Smooth muscle cell (in vitro differentiated cells): ENCODE measurements around the gene FGF9. TPM values are rescaled to one million over a fixed set of nuclear protein-coding genes. Genes with fewer than 3 reads are reported as not detected.

Source experiments
- DNase-seq: peaks from one replicate; lab custom pipeline; 2025; ENCODE audit not compliant: unreplicated experiment; lab: John Stamatoyannopoulos, UW
- H2AFZ ChIP-seq: fragments of 200-600 bp; sonication (generic); 2 replicates; pipeline ENCODE4 v1.6.0; 2016; ENCODE audit warnings: antibody characterized with exemption, low read depth, mild to moderate bottlenecking
- H3F3A ChIP-seq: fragments of 200-600 bp; sonication (generic); 2 replicates; pipeline ENCODE4 v1.6.0; 2017; ENCODE audit warnings: antibody characterized with exemption, low read depth
- H3K27ac ChIP-seq: fragments of 200-600 bp; sonication (generic); 2 replicates; pipeline ENCODE4 v1.5.1; 2016; ENCODE audit warnings: low read depth, mild to moderate bottlenecking
- H3K27me3 ChIP-seq: fragments of 200-600 bp; sonication (generic); 2 replicates; pipeline ENCODE4 v1.6.1; 2016; ENCODE audit warnings: low read depth, mild to moderate bottlenecking
- H3K36me3 ChIP-seq: fragments of 200-600 bp; sonication (generic); 2 replicates; pipeline ENCODE4 v1.5.1; 2016; ENCODE audit warnings: low read depth
- H3K4me1 ChIP-seq: fragments of 200-600 bp; sonication (generic); 2 replicates; pipeline ENCODE4 v1.5.1; 2016; ENCODE audit warnings: low read depth
- H3K4me2 ChIP-seq: fragments of 200-600 bp; sonication (generic); 2 replicates; pipeline ENCODE4 v1.6.0; 2016; ENCODE audit warnings: mild to moderate bottlenecking
- H3K4me3 ChIP-seq: fragments of 200-600 bp; sonication (generic); 2 replicates; pipeline ENCODE4 v1.5.1; 2016; ENCODE audit warnings: mild to moderate bottlenecking
- H3K79me2 ChIP-seq: fragments of 200-600 bp; sonication (generic); 2 replicates; pipeline ENCODE4 v1.6.0; 2016; ENCODE audit warnings: low read depth, mild to moderate bottlenecking
- H3K9ac ChIP-seq: fragments of 200-600 bp; sonication (generic); 2 replicates; pipeline ENCODE4 v1.6.0; 2016; ENCODE audit warnings: low read depth
- H3K9me3 ChIP-seq: fragments of 200-600 bp; sonication (generic); replicated peaks from 2 replicates; pipeline ENCODE4 v1.5.1; 2016; ENCODE audit warnings: low read depth
- H4K20me1 ChIP-seq: fragments of 200-600 bp; sonication (generic); 2 replicates; pipeline ENCODE4 v1.6.0; 2016; ENCODE audit warnings: low read depth
- WGBS: methylation state at CpG from one replicate; pipeline ENCODE4 v1.1.7; 2016; ENCODE audit warnings: low lambda C conversion rate; 5-methylcytosine and 5-hydroxymethylcytosine counted together
- polyA plus RNA-seq: library from polyadenylated mRNA; unstranded; fragments of >200 nt; fragmentation: Nextera tagmentation; extraction: Ambion mirVana; gene quantifications from 2 replicates; pipeline ENCODE4 v1.2.1, GENCODE V29; 2016
- total RNA-seq: library from RNA; depleted of rRNA; stranded (reverse); fragments of >200 nt; gene quantifications from 2 replicates; pipeline ENCODE4 v1.2.3, GENCODE V29; 2014
- TF ChIP-seq, protein P1 (sequence below): fragments of 200-600 bp; sonication (generic); IDR thresholded peaks from 2 replicates; pipeline ENCODE4 v1.5.1; 2017; ENCODE audit warnings: borderline replicate concordance, mild to moderate bottlenecking, antibody characterized with exemption; ENCODE audit not compliant: insufficient read depth, poor library complexity, severe bottlenecking

Gene FGF9
- total and polyA plus RNA-seq, 2 experiments from 2014 or later = 0.56 TPM; not detected in 1

DNA sequence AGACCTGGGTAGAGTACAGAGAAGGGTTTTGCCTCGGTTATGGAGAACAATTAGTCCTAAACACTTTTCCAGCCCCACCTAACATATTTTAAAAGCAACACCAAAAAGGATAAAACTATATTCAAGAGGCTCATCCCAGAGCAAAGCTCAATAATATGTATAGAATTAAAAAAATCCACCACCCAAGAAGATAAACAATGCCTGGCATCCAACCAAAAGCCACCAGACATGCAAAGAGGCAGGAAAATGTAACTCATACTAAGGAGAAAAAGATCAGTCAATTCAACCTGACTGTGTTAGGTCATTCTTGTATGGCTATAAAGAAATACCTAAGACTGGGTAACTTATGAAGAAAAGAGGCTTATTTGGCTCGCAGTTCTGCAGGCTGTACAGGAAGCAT, 39.3 kb downstream of the FGF9 start:
- no peak overlapping the region for H3K4me3 ChIP-seq
- H4K20me1 ChIP-seq = no peaks in the 10 kb centered on the region
- H3K9ac ChIP-seq = no peak overlapping the region
- H3F3A ChIP-seq = no peaks in the 10 kb centered on the region
- no peak overlapping the region for H2AFZ ChIP-seq
- WGBS = 88% methylated on average over 2 of the region's 2 CpGs
- H3K27ac ChIP-seq = no peak overlapping the region
- no peaks in the 10 kb centered on the region for H3K9me3 ChIP-seq
- TF ChIP-seq, protein P1, sequence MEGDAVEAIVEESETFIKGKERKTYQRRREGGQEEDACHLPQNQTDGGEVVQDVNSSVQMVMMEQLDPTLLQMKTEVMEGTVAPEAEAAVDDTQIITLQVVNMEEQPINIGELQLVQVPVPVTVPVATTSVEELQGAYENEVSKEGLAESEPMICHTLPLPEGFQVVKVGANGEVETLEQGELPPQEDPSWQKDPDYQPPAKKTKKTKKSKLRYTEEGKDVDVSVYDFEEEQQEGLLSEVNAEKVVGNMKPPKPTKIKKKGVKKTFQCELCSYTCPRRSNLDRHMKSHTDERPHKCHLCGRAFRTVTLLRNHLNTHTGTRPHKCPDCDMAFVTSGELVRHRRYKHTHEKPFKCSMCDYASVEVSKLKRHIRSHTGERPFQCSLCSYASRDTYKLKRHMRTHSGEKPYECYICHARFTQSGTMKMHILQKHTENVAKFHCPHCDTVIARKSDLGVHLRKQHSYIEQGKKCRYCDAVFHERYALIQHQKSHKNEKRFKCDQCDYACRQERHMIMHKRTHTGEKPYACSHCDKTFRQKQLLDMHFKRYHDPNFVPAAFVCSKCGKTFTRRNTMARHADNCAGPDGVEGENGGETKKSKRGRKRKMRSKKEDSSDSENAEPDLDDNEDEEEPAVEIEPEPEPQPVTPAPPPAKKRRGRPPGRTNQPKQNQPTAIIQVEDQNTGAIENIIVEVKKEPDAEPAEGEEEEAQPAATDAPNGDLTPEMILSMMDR = no peak
- no peak overlapping the region for H3K4me2 ChIP-seq
- H3K79me2 ChIP-seq = no peaks in the 10 kb centered on the region
- no peaks in the 10 kb centered on the region for H3K27me3 ChIP-seq
- no peaks in the 10 kb centered on the region for H3K4me1 ChIP-seq
- DNase-seq = no peak
- no peaks in the 10 kb centered on the region for H3K36me3 ChIP-seq

DNA sequence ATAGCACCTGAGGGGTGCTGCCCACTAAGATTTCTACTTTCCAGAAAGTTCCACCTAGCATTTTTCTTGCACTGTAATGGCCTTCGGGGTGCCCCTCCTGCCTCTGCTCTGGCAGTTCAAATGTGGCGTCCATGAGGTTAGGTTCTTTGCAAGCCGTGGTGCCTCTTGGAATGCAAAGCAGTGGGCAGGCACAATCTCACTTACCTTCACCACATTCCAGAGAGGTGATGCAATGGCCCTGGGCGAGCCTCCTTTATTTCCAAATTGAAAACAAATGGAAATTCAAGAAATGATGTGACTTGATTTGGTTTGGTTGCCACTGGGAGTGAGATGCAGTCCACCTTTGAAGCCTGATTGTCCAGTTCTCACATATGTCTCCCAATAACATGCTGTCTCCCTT, 46.9 kb downstream of the FGF9 start:
- Histone ChIP-seq H3K79me2 (no peaks in the 10 kb centered on the region), H3K27me3 (no peaks in the 10 kb centered on the region), H3K27ac (no peak overlapping the region), H4K20me1 (no peaks in the 10 kb centered on the region), H3K4me1 (peaks cover 4% of the 10 kb centered on the region), H3K36me3 (no peaks in the 10 kb centered on the region), H3K4me2 (no peak overlapping the region), H3K4me3 (no peak overlapping the region), H3F3A (no peaks in the 10 kb centered on the region), H2AFZ (no peak overlapping the region), H3K9ac (no peak overlapping the region), H3K9me3 (no peaks in the 10 kb centered on the region)
- no peak for DNase-seq
- 34% methylated on average over 4 of the region's 4 CpGs for WGBS
- TF ChIP-seq, protein P1 = no peak

DNA sequence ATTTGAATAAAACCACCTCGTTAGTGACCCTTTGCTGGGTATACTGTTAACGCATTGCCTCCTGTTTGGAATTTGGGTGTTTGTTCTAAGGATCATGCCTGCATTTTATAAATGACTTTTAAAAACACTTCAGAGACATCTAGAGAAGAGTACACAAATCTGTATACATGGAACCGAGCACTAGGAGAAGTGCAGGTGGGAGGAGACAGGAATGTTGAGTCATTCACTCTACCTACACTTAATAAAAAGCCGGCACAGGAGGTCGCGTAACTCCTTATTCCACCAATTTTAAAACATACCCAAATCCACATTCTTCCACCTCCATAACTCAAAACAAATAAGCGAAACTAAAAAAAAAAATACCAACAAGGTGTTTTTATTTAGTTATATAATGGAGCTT, 48.6 kb downstream of the FGF9 start:
- H3K36me3 ChIP-seq = no peaks in the 10 kb centered on the region
- 56% methylated on average over 7 of the region's 7 CpGs for WGBS
- no peaks in the 10 kb centered on the region for H4K20me1 ChIP-seq
- H3K9ac ChIP-seq = no peak overlapping the region
- DNase-seq = no peak
- no peak overlapping the region for H2AFZ ChIP-seq
- H3K27ac ChIP-seq = no peak overlapping the region
- no peaks in the 10 kb centered on the region for H3F3A ChIP-seq
- H3K4me2 ChIP-seq = no peak overlapping the region
- no peaks in the 10 kb centered on the region for H3K9me3 ChIP-seq
- H3K27me3 ChIP-seq = no peaks in the 10 kb centered on the region
- peaks cover 4% of the 10 kb centered on the region for H3K4me1 ChIP-seq
- H3K4me3 ChIP-seq = no peak overlapping the region
- TF ChIP-seq, protein P1 = no peak
- H3K79me2 ChIP-seq = no peaks in the 10 kb centered on the region

DNA sequence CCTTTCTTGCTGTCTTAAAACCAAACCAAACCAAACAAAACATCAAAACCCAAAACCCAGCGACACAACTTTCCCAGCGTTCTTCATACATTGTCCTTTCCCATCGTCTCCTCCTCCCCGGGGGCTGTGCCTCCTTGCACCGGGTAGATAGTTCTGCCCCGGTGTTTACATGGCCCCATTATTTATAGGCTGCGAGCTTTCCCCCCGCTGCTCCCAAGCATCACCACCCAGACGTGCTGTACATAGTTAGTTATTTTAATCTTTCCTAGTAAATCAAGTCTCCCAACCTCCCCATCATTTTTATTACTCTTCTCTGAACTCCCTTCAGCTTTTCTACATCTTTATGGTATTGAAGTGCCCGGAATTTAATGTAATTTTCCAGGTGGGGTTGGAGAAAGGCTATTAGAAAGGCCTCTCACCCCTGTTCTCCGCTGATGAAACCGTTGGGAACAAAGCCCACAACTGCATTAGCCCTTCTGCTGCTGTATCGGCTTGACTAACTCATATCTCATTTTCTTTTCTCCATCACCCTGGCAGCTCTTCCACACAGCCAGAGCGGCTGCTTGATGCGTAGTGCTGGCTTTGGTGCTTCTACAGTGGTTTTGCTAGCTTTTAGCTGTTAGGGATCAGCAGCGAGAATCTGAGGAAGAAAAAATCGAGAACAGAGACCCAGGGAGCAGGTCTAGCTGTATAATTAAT, 53.1 kb downstream of the FGF9 start:
- Histone ChIP-seq H3K79me2 (no peaks in the 10 kb centered on the region), H2AFZ (no peak overlapping the region), H3K4me2 (no peak overlapping the region), H3K36me3 (no peaks in the 10 kb centered on the region), H3K27me3 (no peaks in the 10 kb centered on the region), H3F3A (no peaks in the 10 kb centered on the region), H3K4me3 (no peak overlapping the region), H3K9me3 (no peaks in the 10 kb centered on the region), H4K20me1 (no peaks in the 10 kb centered on the region), H3K4me1 (no peaks in the 10 kb centered on the region), H3K27ac (no peak overlapping the region), H3K9ac (no peak overlapping the region)
- WGBS = 87% methylated on average over 17 of the region's 17 CpGs
- DNase-seq = no peak
- TF ChIP-seq, protein P1 = no peak
